Neural progenitor cell (in vitro differentiated cells): ENCODE data around the gene COASY.

Experiments
- EZH2 ChIP-seq: fragments of 200-600 bp; sonication (generic); IDR thresholded peaks from 2 replicates; pipeline ENCODE4 v1.6.1; 2017; ENCODE audit warnings: antibody characterized with exemption, mild to moderate bottlenecking, moderate library complexity
- TF ChIP-seq, protein P1 (sequence below): fragments of 200-600 bp; sonication (generic); IDR thresholded peaks from 2 replicates; pipeline ENCODE4 v1.5.1; 2017; ENCODE audit warnings: antibody characterized with exemption, mild to moderate bottlenecking

DNA sequence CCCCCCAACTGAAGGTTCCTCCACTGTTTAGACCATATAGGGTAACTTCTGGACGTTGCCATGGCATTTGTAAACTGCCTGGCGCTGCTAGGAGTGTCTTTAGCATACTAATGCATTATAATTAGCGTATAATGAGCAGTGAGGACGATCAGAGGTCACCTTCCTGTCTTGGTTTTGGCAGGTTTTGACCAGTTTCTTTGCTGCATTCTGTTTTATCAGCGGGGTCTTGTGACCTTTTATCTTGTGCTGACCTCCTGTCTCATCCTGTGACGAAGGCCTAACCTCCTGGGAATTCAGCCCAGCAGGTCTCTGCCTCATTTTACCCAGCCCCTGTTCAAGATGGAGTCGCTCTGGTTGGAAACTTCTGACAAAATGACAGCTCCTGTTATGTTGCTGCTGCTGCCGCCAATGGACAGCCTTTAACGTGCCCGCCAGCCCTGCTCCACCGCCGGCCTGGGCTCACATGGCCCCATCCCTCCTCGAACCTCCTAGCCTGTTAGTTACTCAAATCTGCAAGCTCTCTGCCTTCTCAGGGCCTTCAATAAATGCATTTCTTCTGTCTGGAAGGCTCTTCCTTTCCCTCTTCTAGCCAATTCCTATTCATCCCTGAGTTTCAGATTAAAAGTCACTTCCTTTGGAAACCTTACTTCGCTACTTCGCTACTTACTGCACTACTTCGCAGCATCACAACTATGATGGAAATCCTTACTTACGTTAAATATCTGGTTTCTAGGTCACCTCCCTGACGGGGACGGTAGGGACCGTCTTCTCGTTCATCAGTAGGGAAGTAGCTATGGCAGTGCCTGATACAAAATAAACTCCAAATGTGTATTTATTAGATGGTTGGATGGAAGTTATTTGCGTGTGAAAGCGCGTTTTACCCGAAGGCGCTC is 26.5 kb upstream of the COASY start:
- TF ChIP-seq, protein P1, sequence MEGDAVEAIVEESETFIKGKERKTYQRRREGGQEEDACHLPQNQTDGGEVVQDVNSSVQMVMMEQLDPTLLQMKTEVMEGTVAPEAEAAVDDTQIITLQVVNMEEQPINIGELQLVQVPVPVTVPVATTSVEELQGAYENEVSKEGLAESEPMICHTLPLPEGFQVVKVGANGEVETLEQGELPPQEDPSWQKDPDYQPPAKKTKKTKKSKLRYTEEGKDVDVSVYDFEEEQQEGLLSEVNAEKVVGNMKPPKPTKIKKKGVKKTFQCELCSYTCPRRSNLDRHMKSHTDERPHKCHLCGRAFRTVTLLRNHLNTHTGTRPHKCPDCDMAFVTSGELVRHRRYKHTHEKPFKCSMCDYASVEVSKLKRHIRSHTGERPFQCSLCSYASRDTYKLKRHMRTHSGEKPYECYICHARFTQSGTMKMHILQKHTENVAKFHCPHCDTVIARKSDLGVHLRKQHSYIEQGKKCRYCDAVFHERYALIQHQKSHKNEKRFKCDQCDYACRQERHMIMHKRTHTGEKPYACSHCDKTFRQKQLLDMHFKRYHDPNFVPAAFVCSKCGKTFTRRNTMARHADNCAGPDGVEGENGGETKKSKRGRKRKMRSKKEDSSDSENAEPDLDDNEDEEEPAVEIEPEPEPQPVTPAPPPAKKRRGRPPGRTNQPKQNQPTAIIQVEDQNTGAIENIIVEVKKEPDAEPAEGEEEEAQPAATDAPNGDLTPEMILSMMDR = no peak
- TF ChIP-seq EZH2 = no peak
